Breast epithelium (tissue), 3 donors: ENCODE measurements around the gene GABARAP.

Experiments used
- CTCF ChIP-seq, 3 donors: fragments of 450-650 bp; IDR thresholded peaks; one replicate each; pipeline ENCODE4 v1.5.1; 2016 to 2017; ENCODE audit warnings: antibody characterized with exemption in 3 of 3, mild to moderate bottlenecking in 3 of 3, moderate library complexity in 3 of 3
- POLR2A ChIP-seq: fragments of 450-650 bp; IDR thresholded peaks from one replicate; pipeline ENCODE4 v1.6.1; 2016; ENCODE audit warnings: antibody characterized with exemption, mild to moderate bottlenecking, moderate library complexity
- POLR2AphosphoS5 ChIP-seq, 3 donors: sonication (generic); formaldehyde crosslinking; IDR thresholded peaks; one replicate each; pipeline ENCODE4 v1.6.1; 2017; ENCODE audit warnings: antibody characterized with exemption in 3 of 3

GRCh38 chr17:7226721-7227710, 15.2 kb downstream of the GABARAP start:
- TF ChIP-seq CTCF (IDR thresholded peaks at IDR 0.05) (no peak), POLR2AphosphoS5 (IDR thresholded peaks at IDR 0.05) (no peak), POLR2A (no peak)
